Ishikawa (cell line): ENCODE results near the gene PHGDH.

ENCODE experiments used
- CEBPB ChIP-seq: IDR thresholded peaks from 2 replicates; pipeline ENCODE4 v1.6.1; 2012
- CREB1 ChIP-seq: IDR thresholded peaks from 2 replicates; pipeline ENCODE4 v1.6.1; 2012; ENCODE audit warnings: low read depth
- EGR1 ChIP-seq: IDR thresholded peaks from 2 replicates; pipeline ENCODE4 v1.6.1; 2012
- EP300 ChIP-seq: IDR thresholded peaks from 2 replicates; pipeline ENCODE4 v1.6.1; 2012; ENCODE audit warnings: borderline replicate concordance
- FOXM1 ChIP-seq: IDR thresholded peaks from 2 replicates; pipeline ENCODE4 v1.6.1; 2012; ENCODE audit warnings: low read depth, borderline replicate concordance
- NFIC ChIP-seq: IDR thresholded peaks from 2 replicates; pipeline ENCODE4 v1.6.1; 2012
- RAD21 ChIP-seq: IDR thresholded peaks from 2 replicates; pipeline ENCODE4 v1.6.1; 2012; ENCODE audit warnings: low read depth
- TAF1 ChIP-seq: IDR thresholded peaks from 2 replicates; pipeline ENCODE4 v1.6.1; 2012; ENCODE audit warnings: low read depth, mild to moderate bottlenecking
- TCF12 ChIP-seq: IDR thresholded peaks from 2 replicates; pipeline ENCODE4 v1.6.1; 2012; ENCODE audit warnings: low read depth
- TEAD4 ChIP-seq: IDR thresholded peaks from 2 replicates; pipeline ENCODE4 v1.6.1; 2012
- YY1 ChIP-seq: IDR thresholded peaks from 2 replicates; pipeline ENCODE4 v1.6.1; 2012; ENCODE audit warnings: low read depth
- ZBTB7A ChIP-seq: IDR thresholded peaks from 2 replicates; pipeline ENCODE4 v1.6.1; 2012; ENCODE audit warnings: low read depth
- TF ChIP-seq, protein P1 (sequence below): IDR thresholded peaks from 2 replicates; pipeline ENCODE4 v1.6.1; 2012
- TF ChIP-seq, protein P2 (sequence below): IDR thresholded peaks from 2 replicates; pipeline ENCODE4 v1.6.1; 2012; ENCODE audit warnings: low read depth, mild to moderate bottlenecking
- TF ChIP-seq, protein P3 (sequence below): IDR thresholded peaks from 2 replicates; pipeline ENCODE4 v1.6.1; 2012

Gene PHGDH

DNA sequence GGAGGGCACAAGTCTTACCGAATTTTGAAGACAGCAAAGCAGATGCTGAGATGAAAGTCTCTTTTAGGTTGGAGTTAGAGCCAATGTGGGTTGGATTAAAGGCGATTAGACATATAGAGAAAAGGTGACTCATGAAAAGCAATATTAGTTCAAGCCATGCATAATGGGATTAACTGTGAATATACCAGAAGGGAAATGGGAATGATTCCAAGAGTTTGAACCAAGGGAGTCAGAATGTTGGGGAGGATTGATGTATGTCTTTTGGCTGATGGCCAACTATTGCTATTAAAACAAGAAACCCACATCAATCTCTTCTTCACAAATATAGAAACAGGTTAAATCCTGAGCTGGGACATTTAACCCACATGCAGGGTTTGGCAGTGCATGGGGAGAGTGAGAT, 55.8 kb downstream of the PHGDH start:
- TF ChIP-seq EGR1 (no peak), CEBPB (no peak), NFIC (peak; percentile 31; the same call in 1 of the 2 replicates), TAF1 (no peak)

DNA sequence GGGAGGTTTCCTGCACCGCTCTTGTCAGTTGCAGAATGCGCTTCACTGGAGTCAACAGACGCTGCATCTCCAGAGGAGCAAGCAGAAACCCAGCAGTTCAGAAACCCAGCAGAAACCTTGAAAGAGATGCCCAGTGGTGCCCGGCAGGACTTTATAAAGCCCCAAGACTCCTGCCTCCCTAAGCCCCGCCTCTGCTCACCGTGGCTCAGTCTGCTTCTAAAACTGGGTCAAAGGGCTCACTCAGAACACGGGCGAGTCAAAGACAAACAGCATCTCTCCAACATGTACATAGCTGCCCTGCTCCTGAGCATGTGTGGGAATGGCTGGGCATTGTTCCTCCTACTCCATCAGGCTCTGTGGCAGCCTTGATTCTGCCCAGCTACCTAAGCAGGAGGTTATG, 57.0 kb downstream of the PHGDH start, which contains the start of gene HMGCS2:
Gene HMGCS2, minus strand, starts transcription at position 128 of the 400 bp plus-strand sequence. Its CDS starts 61 bp downstream, at position 67.
- no peak for TF ChIP-seq CREB1

DNA sequence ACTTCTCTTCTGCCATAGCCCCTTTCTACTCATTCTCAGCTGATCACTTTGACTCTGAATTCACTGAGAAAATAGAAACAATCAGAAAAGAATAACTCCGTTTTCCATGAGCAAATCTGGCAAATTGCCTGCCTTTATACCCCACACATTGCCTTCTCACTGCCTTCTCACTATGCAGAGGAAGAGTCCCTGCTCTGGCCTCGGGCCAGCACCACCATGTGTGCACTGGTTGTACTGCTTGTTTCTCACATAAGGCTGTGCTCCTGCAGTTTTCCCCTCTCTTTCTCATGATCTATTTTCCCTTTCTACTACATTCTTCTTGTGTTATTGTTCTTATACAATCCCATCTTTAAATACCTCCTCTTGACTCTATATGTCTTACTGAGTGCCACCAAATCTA, 59.3 kb downstream of the PHGDH start:
- TF ChIP-seq RAD21 (no peak), FOXM1 (no peak), TEAD4 (no peak), TCF12 (no peak)

DNA sequence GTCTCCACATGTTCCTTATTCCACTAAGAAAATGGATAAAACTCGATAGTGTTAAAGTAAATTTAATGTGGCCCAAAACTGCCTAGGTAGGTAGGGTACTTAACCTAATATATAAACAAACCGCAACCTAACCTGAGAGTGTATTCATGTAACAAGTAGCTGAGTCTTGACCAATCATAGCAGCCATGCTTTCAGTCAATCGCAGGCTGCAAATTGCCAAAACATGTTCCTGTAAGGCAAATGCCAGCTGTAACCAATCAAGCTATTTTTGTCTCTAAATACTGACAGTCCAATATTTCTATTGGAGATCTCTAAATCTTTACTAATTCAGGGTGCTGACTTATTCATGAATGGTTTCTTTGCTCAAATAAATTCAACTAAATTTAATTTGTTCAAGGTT, 60.0 kb downstream of the PHGDH start:
- no peak for TF ChIP-seq CEBPB
- no peak for TF ChIP-seq RAD21
- TF ChIP-seq YY1 = no peak
- no peak for TF ChIP-seq NFIC
- no peak for TF ChIP-seq EGR1
- TF ChIP-seq EP300 = no peak
- TF ChIP-seq TCF12 = no peak
- TF ChIP-seq, protein P1, sequence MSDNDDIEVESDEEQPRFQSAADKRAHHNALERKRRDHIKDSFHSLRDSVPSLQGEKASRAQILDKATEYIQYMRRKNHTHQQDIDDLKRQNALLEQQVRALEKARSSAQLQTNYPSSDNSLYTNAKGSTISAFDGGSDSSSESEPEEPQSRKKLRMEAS = no peak
- TF ChIP-seq CREB1 = no peak
- no peak for TF ChIP-seq ZBTB7A
- TF ChIP-seq, protein P2, sequence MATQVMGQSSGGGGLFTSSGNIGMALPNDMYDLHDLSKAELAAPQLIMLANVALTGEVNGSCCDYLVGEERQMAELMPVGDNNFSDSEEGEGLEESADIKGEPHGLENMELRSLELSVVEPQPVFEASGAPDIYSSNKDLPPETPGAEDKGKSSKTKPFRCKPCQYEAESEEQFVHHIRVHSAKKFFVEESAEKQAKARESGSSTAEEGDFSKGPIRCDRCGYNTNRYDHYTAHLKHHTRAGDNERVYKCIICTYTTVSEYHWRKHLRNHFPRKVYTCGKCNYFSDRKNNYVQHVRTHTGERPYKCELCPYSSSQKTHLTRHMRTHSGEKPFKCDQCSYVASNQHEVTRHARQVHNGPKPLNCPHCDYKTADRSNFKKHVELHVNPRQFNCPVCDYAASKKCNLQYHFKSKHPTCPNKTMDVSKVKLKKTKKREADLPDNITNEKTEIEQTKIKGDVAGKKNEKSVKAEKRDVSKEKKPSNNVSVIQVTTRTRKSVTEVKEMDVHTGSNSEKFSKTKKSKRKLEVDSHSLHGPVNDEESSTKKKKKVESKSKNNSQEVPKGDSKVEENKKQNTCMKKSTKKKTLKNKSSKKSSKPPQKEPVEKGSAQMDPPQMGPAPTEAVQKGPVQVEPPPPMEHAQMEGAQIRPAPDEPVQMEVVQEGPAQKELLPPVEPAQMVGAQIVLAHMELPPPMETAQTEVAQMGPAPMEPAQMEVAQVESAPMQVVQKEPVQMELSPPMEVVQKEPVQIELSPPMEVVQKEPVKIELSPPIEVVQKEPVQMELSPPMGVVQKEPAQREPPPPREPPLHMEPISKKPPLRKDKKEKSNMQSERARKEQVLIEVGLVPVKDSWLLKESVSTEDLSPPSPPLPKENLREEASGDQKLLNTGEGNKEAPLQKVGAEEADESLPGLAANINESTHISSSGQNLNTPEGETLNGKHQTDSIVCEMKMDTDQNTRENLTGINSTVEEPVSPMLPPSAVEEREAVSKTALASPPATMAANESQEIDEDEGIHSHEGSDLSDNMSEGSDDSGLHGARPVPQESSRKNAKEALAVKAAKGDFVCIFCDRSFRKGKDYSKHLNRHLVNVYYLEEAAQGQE = no peak

DNA sequence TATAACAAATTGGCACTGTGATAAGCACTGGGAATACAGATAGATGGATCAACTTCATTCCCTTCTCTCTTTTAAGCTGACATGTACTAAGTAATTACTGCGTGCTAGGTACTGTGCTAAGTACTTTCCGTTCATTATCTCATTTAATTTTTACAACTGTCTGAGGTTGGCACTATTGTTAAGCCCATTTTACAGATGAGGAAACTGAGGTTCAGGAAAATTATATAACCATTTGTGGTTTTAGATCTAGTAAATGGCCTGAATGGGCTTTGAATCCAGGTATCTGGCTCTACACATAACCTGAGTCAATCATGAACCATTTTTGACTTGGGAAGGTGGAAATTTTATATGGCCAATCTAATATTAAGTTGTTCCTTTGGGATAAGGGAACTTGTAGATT, 60.6 kb downstream of the PHGDH start:
- no peak for TF ChIP-seq RAD21

DNA sequence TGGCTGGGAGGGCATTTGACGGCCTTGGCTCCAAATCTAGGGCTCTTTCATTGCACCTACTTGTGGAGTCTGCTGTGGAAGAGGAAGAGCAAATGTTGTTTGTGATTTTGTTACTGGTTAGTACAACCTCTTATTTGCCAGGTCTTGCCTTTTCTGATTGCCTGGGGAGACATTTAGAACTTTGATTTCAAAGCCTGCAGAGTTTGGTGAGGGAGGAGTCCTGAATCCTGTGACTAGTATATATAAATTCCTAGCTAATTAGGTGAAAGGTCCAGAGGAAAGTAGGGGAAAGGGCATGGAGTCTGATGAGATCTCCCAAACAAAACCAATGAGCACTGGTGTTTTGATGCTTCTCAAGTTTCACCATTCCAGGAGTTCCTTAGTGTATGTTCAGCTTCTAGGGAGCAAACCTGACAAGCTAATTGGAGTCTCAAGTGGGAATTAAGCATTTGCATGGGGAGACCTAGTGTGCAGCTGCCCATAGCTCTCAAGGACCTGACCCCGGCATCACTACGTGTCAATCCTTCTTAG, 62.0 kb downstream of the PHGDH start:
- no peak for TF ChIP-seq FOXM1
- TF ChIP-seq, protein P2 = no peak
- TF ChIP-seq TEAD4 = peak; percentile 43
- no peak for TF ChIP-seq ZBTB7A

DNA sequence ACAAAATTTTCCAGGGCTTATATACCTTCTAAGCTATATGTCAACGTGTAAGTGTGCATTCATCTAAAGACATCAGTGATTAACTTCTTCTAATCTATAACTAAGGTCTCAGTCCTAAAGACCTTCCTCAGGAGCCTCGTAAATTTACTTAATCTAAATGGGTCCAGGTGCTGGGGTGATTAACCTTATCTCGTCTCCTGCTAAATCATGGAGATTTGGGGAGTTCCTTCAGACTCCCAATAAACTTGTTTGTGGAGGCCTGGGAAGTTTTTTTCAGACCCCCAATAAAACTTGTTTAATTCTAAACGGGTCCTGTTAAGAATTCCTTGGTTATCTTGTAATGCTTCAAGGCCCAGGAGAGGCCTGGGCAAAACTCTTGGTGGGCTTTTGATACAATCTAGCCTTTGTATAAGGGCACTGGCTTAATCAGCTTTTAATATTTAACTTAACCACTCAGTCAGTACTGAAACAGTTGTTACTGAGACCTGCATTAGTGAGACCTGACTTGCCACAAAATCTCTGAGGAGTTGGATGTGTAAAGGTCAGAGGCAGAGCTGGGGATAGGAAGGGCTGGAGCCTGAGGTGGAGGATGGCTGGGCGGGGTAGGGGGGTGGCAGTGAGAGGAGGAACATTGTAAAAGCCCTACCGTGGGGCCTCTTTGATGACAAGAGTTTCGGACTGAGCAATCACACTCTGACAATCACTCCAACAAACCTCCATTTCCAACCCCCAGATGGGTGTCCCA, 63.2 kb downstream of the PHGDH start:
- TF ChIP-seq TCF12 = no peak
- no peak for TF ChIP-seq TEAD4
- TF ChIP-seq, protein P3, sequence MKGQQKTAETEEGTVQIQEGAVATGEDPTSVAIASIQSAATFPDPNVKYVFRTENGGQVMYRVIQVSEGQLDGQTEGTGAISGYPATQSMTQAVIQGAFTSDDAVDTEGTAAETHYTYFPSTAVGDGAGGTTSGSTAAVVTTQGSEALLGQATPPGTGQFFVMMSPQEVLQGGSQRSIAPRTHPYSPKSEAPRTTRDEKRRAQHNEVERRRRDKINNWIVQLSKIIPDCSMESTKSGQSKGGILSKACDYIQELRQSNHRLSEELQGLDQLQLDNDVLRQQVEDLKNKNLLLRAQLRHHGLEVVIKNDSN = no peak
- no peak for TF ChIP-seq NFIC
- no peak for TF ChIP-seq EP300
- TF ChIP-seq CREB1 = no peak

DNA sequence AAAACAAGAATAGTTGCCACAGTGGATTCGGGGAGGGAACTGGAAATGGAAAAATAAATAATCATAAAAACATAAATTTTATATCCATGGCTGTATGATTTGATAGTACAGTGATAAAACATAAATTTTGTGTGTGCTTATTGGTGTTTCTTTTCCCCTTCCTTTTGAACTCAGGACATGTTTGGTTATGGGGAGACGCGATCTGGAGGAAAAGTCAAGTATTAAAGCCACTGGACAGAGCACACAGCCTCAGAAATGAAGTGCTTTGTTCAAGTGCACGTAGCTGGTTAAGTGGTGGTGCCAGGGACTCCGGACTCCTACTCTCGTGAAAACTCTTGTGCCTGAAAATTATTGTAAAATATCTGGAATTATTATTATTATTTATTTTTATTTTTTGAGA, 66.6 kb downstream of the PHGDH start:
- TF ChIP-seq EGR1 = no peak
- no peak for TF ChIP-seq FOXM1
- TF ChIP-seq, protein P1 = no peak
- no peak for TF ChIP-seq YY1
- TF ChIP-seq TAF1 = no peak
- no peak for TF ChIP-seq EP300
- no peak for TF ChIP-seq TEAD4
- TF ChIP-seq RAD21 = no peak
- no peak for TF ChIP-seq ZBTB7A
- TF ChIP-seq, protein P2 = no peak
- no peak for TF ChIP-seq NFIC
